ENCODE data around the gene ENTR1.

DNA sequence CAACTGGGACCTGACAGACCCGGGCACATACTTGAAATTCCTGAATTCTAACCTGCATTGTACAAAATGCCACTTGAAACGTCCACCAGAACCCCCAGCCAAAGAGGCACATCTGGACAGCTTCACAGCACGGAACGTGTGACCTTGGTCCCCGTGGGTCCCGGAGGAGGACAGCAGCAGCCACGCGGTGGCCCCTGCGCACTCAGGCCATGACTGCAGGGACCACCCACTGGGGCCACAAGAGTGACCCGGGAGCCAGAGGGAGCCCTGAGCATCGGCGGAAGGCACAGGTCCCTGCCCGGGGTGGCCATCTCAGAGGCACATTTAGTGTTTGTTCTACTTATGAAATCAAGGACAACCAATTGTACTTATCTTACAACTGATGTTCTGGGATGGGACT, 8.3 kb downstream of the ENTR1 start:
- TF ChIP-seq, protein P1, sequence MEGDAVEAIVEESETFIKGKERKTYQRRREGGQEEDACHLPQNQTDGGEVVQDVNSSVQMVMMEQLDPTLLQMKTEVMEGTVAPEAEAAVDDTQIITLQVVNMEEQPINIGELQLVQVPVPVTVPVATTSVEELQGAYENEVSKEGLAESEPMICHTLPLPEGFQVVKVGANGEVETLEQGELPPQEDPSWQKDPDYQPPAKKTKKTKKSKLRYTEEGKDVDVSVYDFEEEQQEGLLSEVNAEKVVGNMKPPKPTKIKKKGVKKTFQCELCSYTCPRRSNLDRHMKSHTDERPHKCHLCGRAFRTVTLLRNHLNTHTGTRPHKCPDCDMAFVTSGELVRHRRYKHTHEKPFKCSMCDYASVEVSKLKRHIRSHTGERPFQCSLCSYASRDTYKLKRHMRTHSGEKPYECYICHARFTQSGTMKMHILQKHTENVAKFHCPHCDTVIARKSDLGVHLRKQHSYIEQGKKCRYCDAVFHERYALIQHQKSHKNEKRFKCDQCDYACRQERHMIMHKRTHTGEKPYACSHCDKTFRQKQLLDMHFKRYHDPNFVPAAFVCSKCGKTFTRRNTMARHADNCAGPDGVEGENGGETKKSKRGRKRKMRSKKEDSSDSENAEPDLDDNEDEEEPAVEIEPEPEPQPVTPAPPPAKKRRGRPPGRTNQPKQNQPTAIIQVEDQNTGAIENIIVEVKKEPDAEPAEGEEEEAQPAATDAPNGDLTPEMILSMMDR (IDR thresholded peaks at IDR 0.05): no peak
- TF ChIP-seq EZH2 (IDR thresholded peaks at IDR 0.05; ENCODE audit: borderline replicate concordance, insufficient read depth, low read depth, low read length, poor library complexity, severe bottlenecking): no peak

Measured in B cell (primary cell).